ENCODE data around the gene CHRNA1. TPM values are rescaled to one million over a fixed set of nuclear protein-coding genes. Genes with fewer than 3 reads are reported as not detected.

Gene CHRNA1
- total RNA-seq: not detected in 2 replicates

DNA sequence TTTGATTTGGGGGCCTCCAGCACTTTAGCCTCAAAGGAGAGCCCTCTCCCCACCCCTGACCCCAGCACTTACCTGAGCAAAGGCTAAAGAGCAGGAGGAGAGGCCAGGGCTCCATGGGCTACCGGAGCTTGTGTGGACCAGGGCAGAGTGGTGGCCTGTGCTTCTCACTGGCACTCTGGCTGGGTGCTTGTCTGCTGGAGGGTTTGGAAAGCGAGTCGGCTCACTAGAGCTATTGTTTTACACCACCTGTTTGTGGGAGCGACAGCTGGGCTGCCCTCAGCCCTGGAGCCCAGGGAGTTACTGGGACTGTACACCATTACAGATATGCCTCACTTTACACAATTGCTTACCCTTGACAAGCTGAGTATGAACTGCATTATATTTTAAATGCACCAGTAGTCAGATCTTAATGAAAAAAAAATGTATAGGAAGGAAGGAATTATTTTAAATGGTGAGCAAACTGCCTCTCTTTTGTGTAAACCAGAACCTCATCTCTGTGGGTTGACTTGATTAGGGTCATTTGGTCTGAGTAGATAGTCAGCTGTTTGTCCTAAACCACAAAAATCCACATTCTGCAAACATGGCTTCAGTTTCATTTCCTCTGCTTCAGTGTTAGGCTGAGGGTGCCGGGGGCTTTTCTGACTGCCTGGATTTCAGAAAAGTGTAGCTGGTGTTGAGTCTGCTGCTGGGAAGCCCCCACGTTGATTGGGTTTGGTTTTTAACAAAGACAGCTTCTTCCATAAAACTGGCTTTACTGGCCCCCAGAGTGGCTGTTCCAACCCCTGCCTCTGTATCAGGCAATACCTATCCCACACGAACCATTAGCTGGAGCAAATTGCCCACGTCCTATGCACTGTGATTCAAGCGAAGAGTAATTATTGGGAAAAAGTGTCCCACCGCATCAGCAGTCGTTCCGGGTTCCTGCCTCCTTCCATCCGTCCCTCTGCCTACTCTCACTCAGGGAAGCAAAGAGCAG lies at the start of gene CHRNA1:
TSS of gene CHRNA1 (minus strand) at position 193 of the 976 bp plus-strand sequence. CDS start at position 115, 78 bp downstream.
- H3K4me3 Mint-ChIP-seq (ENCODE audit: low read depth): no peak within 1 kb of the TSS
- peaks cover 7% of the 10 kb centered on the region for H3K27me3 Mint-ChIP-seq (ENCODE audit: low read depth)
- no peaks in the 10 kb centered on the region for H3K9me3 Mint-ChIP-seq
- no peak for DNase-seq (ENCODE audit: low spot score)
- intact Hi-C loops (cut with micrococcal nuclease): no loop called here
- no peak within 1 kb of the TSS for H3K27ac Mint-ChIP-seq
- H3K4me1 Mint-ChIP-seq (ENCODE audit: low read depth): peaks cover 6% of the 10 kb centered on the region
- H3K36me3 Mint-ChIP-seq (ENCODE audit: low read depth): no peaks in the 10 kb centered on the region

GRCh38 chr2:174812037-174812436 lies 47.8 kb upstream of the CHRNA1 start:
- no peaks in the 10 kb centered on the region for H3K27me3 Mint-ChIP-seq (ENCODE audit: low read depth)
- no peaks in the 10 kb centered on the region for H3K36me3 Mint-ChIP-seq (ENCODE audit: low read depth)
- intact Hi-C loops (cut with micrococcal nuclease): no loop called here
- H3K27ac Mint-ChIP-seq: no peak overlapping the region
- no peaks in the 10 kb centered on the region for H3K9me3 Mint-ChIP-seq
- no peaks in the 10 kb centered on the region for H3K4me1 Mint-ChIP-seq (ENCODE audit: low read depth)
- no peak for DNase-seq (ENCODE audit: low spot score)
- no peak overlapping the region for H3K4me3 Mint-ChIP-seq (ENCODE audit: low read depth)

DNA sequence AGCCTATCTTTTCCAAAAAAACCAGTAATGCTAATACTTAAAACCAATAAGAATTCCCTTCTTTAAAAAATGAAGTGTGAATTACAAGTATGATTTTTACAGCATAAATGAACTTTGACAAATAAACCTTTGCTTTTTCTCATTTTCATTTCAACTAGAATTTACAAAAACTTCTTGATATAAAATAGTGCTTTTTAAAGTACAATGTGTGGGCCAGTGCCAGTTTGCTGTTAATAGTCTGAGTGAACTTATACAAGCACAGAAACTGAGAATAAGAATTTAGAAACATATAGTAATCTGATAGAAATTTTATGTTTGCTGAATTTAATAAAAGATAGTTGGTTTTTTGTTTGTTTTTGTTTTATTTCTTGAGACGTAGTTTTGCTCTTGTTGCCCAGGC lies 43.7 kb upstream of the CHRNA1 start:
- H3K36me3 Mint-ChIP-seq (ENCODE audit: low read depth): no peaks in the 10 kb centered on the region
- no peak overlapping the region for H3K27ac Mint-ChIP-seq
- no peak for DNase-seq (ENCODE audit: low spot score)
- intact Hi-C loops (cut with micrococcal nuclease): no loop called here
- no peak overlapping the region for H3K4me3 Mint-ChIP-seq (ENCODE audit: low read depth)
- no peaks in the 10 kb centered on the region for H3K9me3 Mint-ChIP-seq
- H3K27me3 Mint-ChIP-seq (ENCODE audit: low read depth): peaks cover 9% of the 10 kb centered on the region
- H3K4me1 Mint-ChIP-seq (ENCODE audit: low read depth): no peaks in the 10 kb centered on the region

DNA sequence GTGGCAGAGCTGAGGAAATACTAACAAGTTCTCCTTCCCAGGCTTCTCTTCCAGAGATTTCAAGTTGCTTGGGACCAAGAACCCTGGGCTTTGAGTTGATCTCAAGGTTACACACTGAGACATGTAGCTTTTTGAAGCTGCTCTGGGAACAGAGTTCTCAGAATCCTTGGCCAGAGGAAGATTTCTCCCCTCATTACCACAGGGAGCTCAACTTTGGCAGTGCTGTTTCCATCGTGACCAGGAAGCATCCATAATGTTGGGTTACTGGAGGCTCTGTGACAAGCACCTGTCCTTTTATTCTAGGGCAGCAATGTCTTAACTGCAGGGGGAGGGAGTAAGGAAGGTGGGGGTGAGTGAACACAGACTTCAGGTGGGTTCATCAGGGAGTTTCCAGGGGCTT lies 41.5 kb upstream of the CHRNA1 start:
- H3K4me3 Mint-ChIP-seq (ENCODE audit: low read depth): no peak overlapping the region
- H3K36me3 Mint-ChIP-seq (ENCODE audit: low read depth): no peaks in the 10 kb centered on the region
- peaks cover 9% of the 10 kb centered on the region for H3K27me3 Mint-ChIP-seq (ENCODE audit: low read depth)
- no peak for DNase-seq (ENCODE audit: low spot score)
- intact Hi-C loops (cut with micrococcal nuclease): no loop called here
- no peaks in the 10 kb centered on the region for H3K9me3 Mint-ChIP-seq
- no peak overlapping the region for H3K27ac Mint-ChIP-seq
- peaks cover 3% of the 10 kb centered on the region for H3K4me1 Mint-ChIP-seq (ENCODE audit: low read depth)

GRCh38 chr2:174802459-174802858 lies 38.2 kb upstream of the CHRNA1 start:
- H3K27me3 Mint-ChIP-seq (ENCODE audit: low read depth): peaks cover 9% of the 10 kb centered on the region
- no peaks in the 10 kb centered on the region for H3K36me3 Mint-ChIP-seq (ENCODE audit: low read depth)
- no peak for DNase-seq (ENCODE audit: low spot score)
- intact Hi-C loops (cut with micrococcal nuclease): no loop called here
- H3K4me3 Mint-ChIP-seq (ENCODE audit: low read depth): no peak overlapping the region
- H3K27ac Mint-ChIP-seq: no peak overlapping the region
- H3K4me1 Mint-ChIP-seq (ENCODE audit: low read depth): peaks cover 17% of the 10 kb centered on the region
- H3K9me3 Mint-ChIP-seq: no peaks in the 10 kb centered on the region

DNA sequence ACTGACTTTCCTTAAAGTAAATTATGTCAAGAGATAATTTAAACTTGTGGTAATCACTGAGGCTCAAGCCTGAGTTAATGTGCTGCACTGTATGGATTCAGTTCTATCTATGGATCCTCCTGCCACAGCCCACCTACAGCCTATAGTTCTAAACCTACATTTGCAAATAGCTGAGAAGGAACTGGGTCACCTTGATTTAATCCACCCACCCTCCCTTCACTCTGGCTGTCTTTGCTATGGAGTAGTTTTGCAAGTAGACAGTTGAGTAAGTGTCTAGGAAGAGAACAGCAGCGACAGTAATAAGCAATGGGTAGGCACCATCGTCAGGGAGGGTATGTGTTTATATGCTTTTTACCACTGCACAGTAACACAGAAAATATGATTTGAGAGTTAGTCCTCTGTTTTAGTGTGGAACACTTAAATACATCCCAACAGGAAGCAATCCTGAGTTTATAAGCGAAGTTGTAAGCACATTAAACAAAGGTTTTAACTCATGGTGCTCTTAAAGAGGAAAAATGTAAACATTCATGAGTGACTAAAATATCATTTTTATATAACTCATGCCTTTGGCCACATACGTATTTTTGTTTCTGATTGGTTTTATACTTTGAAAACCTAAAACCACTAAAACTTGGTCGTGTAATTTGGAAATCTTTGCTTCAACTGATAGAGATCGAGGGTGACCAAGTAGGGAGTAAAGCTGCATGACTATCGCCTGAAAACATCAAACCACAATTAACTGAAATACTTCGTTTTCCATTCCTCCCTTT lies 36.3 kb upstream of the CHRNA1 start:
- H3K4me1 Mint-ChIP-seq (ENCODE audit: low read depth): peaks cover 25% of the 10 kb centered on the region
- H3K36me3 Mint-ChIP-seq (ENCODE audit: low read depth): no peaks in the 10 kb centered on the region
- H3K27me3 Mint-ChIP-seq (ENCODE audit: low read depth): peaks cover 7% of the 10 kb centered on the region
- intact Hi-C loops (cut with micrococcal nuclease): no loop called here
- H3K9me3 Mint-ChIP-seq: no peaks in the 10 kb centered on the region
- no peak for DNase-seq (ENCODE audit: low spot score)
- no peak overlapping the region for H3K27ac Mint-ChIP-seq
- H3K4me3 Mint-ChIP-seq (ENCODE audit: low read depth): no peak overlapping the region

DNA sequence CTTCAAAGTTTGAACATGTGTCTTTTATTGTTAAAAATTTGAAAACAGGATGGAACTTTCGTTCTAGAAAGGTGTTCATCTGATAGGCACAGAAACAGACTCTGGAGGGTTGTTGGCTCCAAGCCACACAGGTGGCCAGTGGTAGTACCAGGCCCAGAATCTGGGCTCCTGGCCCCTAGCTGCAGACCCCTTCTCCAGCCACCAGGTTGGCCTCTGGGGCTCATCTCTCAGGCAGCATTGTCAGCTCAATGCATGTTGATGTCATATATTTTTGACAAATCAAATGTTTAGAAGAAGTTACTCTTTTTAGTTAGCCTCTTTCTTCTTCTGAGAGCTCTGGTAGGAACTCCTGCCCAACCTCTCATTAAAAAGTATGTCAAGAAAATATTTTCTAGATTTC lies 34.5 kb upstream of the CHRNA1 start:
- Mint-ChIP-seq H3K9me3 (no peaks in the 10 kb centered on the region), H3K36me3 (ENCODE audit: low read depth) (no peaks in the 10 kb centered on the region)
- DNase-seq (ENCODE audit: low spot score): no peak

DNA sequence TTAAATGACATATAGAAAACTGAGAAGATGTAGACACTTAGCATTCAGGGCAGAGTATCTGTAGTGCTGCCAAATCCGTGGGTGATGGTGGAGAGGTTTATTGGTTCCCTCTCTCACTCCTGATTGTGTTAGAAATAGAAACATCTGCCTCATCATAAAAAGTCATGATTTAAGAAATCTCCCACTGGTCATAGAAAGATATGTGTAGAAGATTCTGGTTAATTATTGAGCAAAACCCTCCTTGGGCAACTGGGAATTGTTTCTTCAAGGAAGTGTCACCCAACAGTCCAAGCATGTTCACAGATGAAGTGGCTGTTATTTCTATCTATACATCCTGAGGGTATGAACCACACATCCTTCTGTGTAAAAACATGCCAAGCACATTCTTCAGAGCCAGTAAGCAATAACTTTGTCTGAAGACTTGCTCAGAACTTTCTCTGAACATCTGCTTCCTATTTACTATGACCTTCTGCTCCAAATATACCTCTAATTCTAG lies 33.6 kb upstream of the CHRNA1 start:
- peaks cover 38% of the 10 kb centered on the region for H3K4me1 Mint-ChIP-seq (ENCODE audit: low read depth)
- H3K36me3 Mint-ChIP-seq (ENCODE audit: low read depth): no peaks in the 10 kb centered on the region
- H3K4me3 Mint-ChIP-seq (ENCODE audit: low read depth): no peak overlapping the region
- intact Hi-C loops (cut with micrococcal nuclease): loop anchor here (5.0 kb wide), 1 partner anchor 104 kb away; no protein-coding TSS in a partner anchor
- no peak overlapping the region for H3K27ac Mint-ChIP-seq
- no peak for DNase-seq (ENCODE audit: low spot score)
- no peaks in the 10 kb centered on the region for H3K9me3 Mint-ChIP-seq
- no peaks in the 10 kb centered on the region for H3K27me3 Mint-ChIP-seq (ENCODE audit: low read depth)

More for the DNA sequence above, 34.5 kb upstream of the CHRNA1 start:
- intact Hi-C loops (cut with micrococcal nuclease): loop anchor here (5.0 kb wide), 1 partner anchor 104 kb away; no protein-coding TSS in a partner anchor
- Mint-ChIP-seq H3K4me3 (ENCODE audit: low read depth) (no peak overlapping the region), H3K4me1 (ENCODE audit: low read depth) (peaks cover 35% of the 10 kb centered on the region), H3K27me3 (ENCODE audit: low read depth) (no peaks in the 10 kb centered on the region), H3K27ac (no peak overlapping the region)

GRCh38 chr2:174796319-174796771 lies 32.1 kb upstream of the CHRNA1 start:
- intact Hi-C loops (cut with micrococcal nuclease): loop anchor here (5.0 kb wide), 1 partner anchor 106 kb away; no protein-coding TSS in a partner anchor
- H3K27ac Mint-ChIP-seq: peak overlapping the region; percentile 76
- H3K4me3 Mint-ChIP-seq (ENCODE audit: low read depth): no peak overlapping the region
- H3K9me3 Mint-ChIP-seq: no peaks in the 10 kb centered on the region
- DNase-seq (ENCODE audit: low spot score): no peak
- H3K36me3 Mint-ChIP-seq (ENCODE audit: low read depth): no peaks in the 10 kb centered on the region
- no peaks in the 10 kb centered on the region for H3K27me3 Mint-ChIP-seq (ENCODE audit: low read depth)
- H3K4me1 Mint-ChIP-seq (ENCODE audit: low read depth): peaks cover 43% of the 10 kb centered on the region

DNA sequence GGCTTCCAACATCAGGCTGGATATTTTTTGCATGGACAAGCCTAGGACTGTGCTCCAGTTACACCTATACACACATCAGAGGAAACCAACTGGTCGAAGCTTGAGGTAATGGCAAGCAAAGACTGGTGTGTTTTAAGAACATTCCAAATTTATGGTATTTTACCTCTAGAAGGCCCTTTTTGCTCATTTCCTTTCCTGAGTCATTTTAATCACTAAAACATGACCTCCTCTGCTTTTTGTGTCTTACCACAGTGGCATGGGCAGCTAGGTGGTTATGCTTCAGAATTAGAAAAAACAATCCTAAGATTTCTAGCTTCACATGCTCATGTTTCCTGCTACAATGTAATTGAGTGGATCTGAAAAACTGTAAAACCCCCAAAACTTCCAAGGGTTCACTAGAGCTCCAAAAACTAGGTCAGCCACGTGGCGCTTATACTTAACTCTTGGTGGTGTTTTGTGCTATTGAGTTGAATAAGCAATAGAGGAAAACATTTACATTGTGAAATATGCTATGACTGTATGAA lies 30.6 kb upstream of the CHRNA1 start:
- Mint-ChIP-seq H3K27ac (peak overlapping the region; percentile 62), H3K9me3 (no peaks in the 10 kb centered on the region), H3K27me3 (ENCODE audit: low read depth) (no peaks in the 10 kb centered on the region), H3K4me1 (ENCODE audit: low read depth) (peaks cover 33% of the 10 kb centered on the region), H3K36me3 (ENCODE audit: low read depth) (no peaks in the 10 kb centered on the region), H3K4me3 (ENCODE audit: low read depth) (no peak overlapping the region)
- intact Hi-C loops (cut with micrococcal nuclease): loop anchor here (1.0 to 5.0 kb wide), 4 partner anchors 16 to 107 kb away; no protein-coding TSS in a partner anchor
- no peak for DNase-seq (ENCODE audit: low spot score)

DNA sequence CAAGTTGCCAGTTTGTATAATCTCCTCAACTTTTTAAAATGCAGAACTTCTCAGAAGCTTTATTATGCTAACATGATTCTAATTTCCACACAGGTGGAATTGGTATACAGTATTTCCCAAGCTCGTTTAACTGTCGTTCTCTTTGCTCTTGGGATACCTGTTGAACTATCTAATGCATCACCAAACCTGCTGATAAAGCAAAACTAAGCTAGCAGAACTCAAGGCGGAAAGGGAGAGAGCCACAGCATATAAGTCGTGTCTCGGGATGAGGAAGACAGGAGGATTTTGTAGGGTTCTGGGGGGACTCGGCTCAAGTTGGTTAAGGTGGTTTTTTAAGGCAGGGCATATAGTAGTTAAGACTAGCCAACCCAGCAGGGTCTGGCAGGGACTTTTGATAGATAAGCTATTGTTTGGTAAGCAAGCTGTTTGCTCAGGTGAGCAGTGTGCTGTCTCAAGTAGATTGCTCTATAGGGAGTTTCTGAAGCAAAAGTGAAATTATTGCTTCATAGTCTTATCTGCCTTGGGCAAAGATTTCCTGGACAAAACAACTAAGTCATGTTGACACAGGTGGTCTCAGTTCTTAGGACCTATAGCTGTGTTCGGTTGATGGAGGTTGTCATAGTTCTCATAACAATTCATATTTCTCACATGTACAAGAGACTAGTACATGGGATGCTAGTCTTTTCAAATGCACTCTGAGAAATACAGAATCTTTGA lies 28.2 kb upstream of the CHRNA1 start:
- intact Hi-C loops (cut with micrococcal nuclease): no loop called here
- Mint-ChIP-seq H3K4me3 (ENCODE audit: low read depth) (no peak overlapping the region), H3K4me1 (ENCODE audit: low read depth) (peaks cover 36% of the 10 kb centered on the region), H3K27me3 (ENCODE audit: low read depth) (no peaks in the 10 kb centered on the region), H3K9me3 (no peaks in the 10 kb centered on the region), H3K36me3 (ENCODE audit: low read depth) (no peaks in the 10 kb centered on the region), H3K27ac (no peak overlapping the region)
- DNase-seq (ENCODE audit: low spot score): no peak

- DNase-seq (ENCODE audit: low spot score): no peak
- intact Hi-C loops (cut with micrococcal nuclease): no loop called here
- Mint-ChIP-seq H3K27ac (no peak overlapping the region), H3K36me3 (ENCODE audit: low read depth) (no peaks in the 10 kb centered on the region), H3K9me3 (no peaks in the 10 kb centered on the region), H3K4me1 (ENCODE audit: low read depth) (peaks cover 37% of the 10 kb centered on the region), H3K4me3 (ENCODE audit: low read depth) (no peak overlapping the region), H3K27me3 (ENCODE audit: low read depth) (no peaks in the 10 kb centered on the region)
Measured at GRCh38 chr2:174791746-174792280, 27.5 kb upstream of the CHRNA1 start.
